ENCODE data around the gene LITAF.

The LITAF gene

DNA sequence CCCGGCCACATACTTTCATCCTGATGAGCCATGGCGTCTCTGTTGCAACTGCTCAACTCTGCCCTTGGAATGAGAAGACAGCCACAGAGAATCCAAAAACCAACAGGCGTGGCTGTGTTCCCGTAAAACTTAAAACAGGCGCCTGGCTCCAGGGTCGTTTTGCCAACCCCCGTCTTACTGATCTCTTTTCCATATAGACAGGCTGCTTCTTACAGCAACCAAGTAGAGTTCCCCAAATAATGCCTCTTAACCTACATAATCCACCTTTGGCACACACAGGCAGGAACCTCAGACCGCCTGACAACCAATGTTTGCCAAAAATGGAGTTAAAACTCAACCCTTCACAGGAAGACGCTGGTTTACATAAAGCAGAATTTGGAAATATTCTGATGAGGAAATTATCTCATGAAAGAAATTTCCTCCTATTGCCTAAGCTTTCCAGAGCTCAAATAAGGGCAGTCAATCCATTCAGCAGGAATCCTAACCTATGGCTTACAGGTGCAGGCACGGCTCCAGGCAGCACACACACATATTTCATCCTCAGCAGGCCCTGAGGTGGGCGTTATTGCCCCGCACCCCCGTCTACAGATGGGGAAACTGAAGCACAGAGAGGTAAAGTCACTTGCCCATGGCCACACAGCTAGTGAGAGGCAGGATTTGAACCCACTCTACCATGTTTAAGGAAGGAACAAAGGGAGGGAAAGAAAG lies 35.8 kb downstream of the LITAF start:
- no peak for DNase-seq (ENCODE audit: low read depth)

GRCh38 chr16:11547118-11547916 lies 39.4 kb downstream of the LITAF start:
- DNase-seq (ENCODE audit: low read depth): no peak

GRCh38 chr16:11546608-11547061 lies 40.1 kb downstream of the LITAF start:
- peak; percentile 48 for DNase-seq (ENCODE audit: low read depth)

- DNase-seq (ENCODE audit: low read depth): no peak
Observed at GRCh38 chr16:11543661-11544393, 42.9 kb downstream of the LITAF start.

GRCh38 chr16:11542069-11542744 lies 44.5 kb downstream of the LITAF start:
- no peak for DNase-seq (ENCODE audit: low read depth)

DNA sequence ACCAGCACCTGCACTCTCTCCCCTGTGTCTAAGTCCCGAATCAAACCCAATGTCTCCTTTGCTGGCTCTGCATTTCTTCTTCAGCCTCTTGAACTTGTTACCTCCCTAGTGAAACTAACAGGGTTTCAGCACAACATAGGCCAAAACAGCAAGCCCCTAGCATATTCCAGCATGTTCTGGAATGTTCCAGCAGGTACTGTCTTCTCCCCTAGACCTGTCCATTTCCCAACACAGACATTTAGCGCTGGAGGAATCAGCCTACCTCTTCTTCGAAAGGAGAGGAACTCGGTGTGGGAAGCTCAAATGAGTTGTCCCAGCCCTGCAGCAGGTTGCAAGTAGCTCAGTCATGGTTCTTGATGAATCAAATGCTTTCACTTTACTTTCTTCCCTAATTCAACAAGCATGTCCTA lies 47.1 kb downstream of the LITAF start:
- no peak for DNase-seq (ENCODE audit: low read depth)

GRCh38 chr16:11538880-11539279 lies 47.8 kb downstream of the LITAF start:
- DNase-seq (ENCODE audit: low read depth): no peak

- no peak for DNase-seq (ENCODE audit: low read depth)
Observed at GRCh38 chr16:11536104-11536866, 50.4 kb downstream of the LITAF start.

- DNase-seq (ENCODE audit: low read depth): no peak
Observed at GRCh38 chr16:11535494-11535893, 51.2 kb downstream of the LITAF start.

DNA sequence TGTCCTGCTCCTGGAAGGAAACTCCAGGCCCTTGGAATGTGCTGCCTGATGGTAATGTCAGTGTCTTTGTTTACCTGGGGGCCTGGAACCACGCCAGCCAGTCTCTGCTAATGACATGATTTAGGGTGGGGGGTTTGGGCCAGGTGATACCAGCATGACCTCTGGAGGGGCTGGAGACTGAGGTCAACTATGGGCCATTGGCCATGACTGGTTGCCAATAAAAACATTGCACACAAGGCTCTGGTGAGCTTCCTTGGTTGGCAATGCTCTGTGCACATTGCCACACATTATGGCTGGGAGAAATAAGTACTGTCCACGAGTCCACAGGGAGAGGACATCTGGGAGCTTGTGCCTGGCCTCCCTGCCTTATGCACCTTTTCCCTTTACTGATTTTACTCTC lies 52.5 kb downstream of the LITAF start:
- no peak for DNase-seq (ENCODE audit: low read depth)

- no peak for DNase-seq (ENCODE audit: low read depth)
Observed at GRCh38 chr16:11533588-11533987, 53.1 kb downstream of the LITAF start.

GRCh38 chr16:11530171-11530940 lies 56.4 kb downstream of the LITAF start:
- DNase-seq (ENCODE audit: low read depth): peak; percentile 38

DNA sequence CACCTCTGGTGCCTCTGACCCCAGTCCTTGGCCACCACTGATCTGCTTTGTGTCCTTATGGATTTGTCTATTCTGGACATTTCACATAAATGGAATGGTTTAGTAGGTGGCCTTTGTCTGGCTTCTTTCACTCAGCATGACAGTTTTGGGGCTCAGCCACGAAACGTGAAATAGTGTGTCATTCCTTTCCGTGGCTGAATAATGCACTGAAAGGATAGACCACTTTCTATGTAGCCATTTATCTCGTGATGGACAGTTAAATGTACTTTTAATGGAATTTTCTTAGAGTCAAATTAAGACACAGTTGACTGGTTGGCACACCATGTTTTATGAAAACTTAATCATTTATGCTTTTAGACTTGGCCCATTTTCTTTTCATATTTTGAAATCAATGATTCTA lies 57.4 kb downstream of the LITAF start:
- no peak for DNase-seq (ENCODE audit: low read depth)

- no peak for DNase-seq (ENCODE audit: low read depth)
Observed at GRCh38 chr16:11528053-11528452, 58.7 kb downstream of the LITAF start.

- no peak for DNase-seq (ENCODE audit: low read depth)
Observed at GRCh38 chr16:11526655-11527350, 59.9 kb downstream of the LITAF start.

DNA sequence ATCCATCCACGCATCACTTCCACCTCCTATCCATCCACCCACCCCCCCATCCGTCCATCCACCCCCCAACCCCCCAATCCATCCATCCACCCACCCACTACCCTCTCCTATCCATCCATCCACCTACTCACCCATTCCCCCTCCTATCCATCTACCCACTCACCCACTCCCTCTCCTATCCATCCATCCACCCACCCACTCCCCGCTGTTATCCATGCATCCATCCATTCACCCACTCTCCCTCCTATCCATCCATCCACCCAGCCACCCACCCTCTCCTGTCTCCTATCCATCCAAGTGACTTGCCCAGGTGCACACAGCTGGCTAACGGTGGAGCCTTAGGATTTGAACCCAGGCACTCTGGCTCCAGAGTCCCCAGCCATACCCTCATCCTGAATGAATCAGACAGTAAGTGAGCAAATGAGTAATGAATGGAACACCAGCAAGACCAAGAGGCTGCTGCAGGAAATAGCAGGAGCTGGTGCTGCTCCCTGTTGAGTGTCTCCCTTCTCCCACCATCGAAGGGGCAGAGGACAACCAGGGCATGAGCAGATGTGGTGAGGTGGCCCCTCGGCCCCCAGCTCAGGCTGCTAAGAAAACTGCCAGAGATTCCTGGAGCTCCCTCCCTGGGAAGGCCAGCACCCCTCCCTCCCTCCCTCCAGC lies 62.5 kb downstream of the LITAF start:
- DNase-seq (ENCODE audit: low read depth): no peak

DNA sequence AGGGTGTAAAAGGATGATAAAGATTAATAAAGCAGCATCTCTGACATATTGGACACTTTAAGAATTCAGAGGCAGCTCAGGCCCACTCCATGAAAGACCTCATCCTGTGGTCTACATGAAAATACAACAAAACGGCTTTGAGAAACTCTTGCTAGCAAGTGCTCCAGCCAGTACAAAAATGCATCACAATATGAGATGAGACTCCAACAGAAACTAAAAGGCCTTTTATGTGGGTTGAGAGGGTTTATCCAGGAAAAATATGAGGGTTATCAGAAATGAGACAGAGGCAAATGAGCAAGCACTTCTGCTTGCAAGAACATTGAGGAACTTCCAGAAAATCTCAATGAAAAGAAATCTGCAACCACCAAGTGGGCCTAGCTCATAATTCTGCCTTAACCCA lies 65.7 kb downstream of the LITAF start:
- no peak for DNase-seq (ENCODE audit: low read depth)

DNA sequence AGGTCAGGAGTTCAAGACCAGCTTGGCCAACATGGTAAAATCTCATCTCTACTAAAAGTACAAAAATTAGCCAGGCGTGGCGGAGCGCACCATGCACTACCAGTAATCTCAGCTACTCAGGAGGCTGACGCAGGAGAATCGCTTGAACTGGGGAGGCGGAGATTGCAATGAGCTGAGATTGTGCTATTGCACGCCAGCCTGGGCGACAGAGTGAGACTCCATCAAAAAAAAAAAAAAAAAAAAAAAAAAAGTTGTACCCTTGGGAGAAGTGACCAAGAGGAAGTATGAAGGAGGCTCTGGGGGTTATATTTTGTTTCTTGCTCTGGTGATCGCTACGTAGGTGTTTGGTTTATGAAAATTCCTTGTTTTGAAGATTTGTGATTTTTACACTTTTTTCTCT lies 66.3 kb downstream of the LITAF start:
- no peak for DNase-seq (ENCODE audit: low read depth)

GRCh38 chr16:11517961-11518360 lies 68.8 kb downstream of the LITAF start:
- no peak for DNase-seq (ENCODE audit: low read depth)

Measured in amniotic epithelial cell (primary cell).